Mammary epithelial cell (primary cell): Measurements from ENCODE around the gene PTPRM.

Experiments used
- EZH2 ChIP-seq: IDR thresholded peaks from 2 replicates; pipeline ENCODE4 v1.6.1; 2012; ENCODE audit warnings: low read length, inconsistent platforms, borderline replicate concordance
- TF ChIP-seq, protein P1 (sequence below), 2 donors: IDR thresholded peaks in 1 of 2; conservative IDR thresholded peaks in 1 of 2; 2 replicates each; pipeline ENCODE4 v1.5.1; 2011 to 2012; ENCODE audit warnings: inconsistent platforms in 2 of 2, low read length in 2 of 2, mild to moderate bottlenecking in 2 of 2, control low read depth in 1 of 2, low read depth in 1 of 2; ENCODE audit not compliant: insufficient read depth in 1 of 2; ENCODE audit errors: extremely low read depth in 1 of 2

DNA sequence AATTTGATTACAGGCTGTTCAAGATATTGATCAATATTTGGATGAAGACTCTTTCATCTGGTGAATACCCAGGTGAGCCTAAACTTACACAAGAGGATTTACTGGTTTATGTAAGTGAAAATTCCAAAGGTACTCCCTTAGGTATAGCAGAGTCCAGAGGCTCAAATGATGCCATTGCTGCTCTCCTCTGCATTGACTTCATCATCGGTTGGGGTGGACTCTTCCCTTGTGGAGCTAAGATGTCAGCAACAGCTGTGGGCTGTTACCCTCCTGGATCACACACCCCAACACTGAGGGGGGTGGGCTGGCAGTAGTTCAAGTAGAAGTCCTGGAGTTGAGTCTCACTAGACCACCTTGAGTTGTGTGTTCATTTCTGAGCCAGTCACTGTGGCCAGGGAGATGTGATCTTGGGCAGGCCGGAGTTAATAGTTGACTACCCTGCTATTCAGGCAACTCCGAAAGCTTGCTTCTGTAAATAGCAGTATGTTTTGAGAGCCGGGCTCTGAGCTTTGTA, 236.9 kb downstream of the PTPRM start:
- TF ChIP-seq, protein P1, sequence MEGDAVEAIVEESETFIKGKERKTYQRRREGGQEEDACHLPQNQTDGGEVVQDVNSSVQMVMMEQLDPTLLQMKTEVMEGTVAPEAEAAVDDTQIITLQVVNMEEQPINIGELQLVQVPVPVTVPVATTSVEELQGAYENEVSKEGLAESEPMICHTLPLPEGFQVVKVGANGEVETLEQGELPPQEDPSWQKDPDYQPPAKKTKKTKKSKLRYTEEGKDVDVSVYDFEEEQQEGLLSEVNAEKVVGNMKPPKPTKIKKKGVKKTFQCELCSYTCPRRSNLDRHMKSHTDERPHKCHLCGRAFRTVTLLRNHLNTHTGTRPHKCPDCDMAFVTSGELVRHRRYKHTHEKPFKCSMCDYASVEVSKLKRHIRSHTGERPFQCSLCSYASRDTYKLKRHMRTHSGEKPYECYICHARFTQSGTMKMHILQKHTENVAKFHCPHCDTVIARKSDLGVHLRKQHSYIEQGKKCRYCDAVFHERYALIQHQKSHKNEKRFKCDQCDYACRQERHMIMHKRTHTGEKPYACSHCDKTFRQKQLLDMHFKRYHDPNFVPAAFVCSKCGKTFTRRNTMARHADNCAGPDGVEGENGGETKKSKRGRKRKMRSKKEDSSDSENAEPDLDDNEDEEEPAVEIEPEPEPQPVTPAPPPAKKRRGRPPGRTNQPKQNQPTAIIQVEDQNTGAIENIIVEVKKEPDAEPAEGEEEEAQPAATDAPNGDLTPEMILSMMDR (conservative IDR thresholded peaks at IDR 0.05 in 1 of 2, IDR thresholded peaks at IDR 0.05 in 1 of 2; ENCODE audit: extremely low read depth in 1 of 2, insufficient read depth in 1 of 2, low read depth in 1 of 2, low read length in 2 of 2): no peak
- TF ChIP-seq EZH2: no peak
